NCI-H1092 (cell line): ENCODE data around the gene ATP2A1.
A peak's percentile ranks its signal among the peaks of the same experiment; 100 is the strongest.

Experiments
- DNase-seq: peaks from one replicate; lab custom pipeline; 2025; lab: John Stamatoyannopoulos, UW

Gene ATP2A1

DNA sequence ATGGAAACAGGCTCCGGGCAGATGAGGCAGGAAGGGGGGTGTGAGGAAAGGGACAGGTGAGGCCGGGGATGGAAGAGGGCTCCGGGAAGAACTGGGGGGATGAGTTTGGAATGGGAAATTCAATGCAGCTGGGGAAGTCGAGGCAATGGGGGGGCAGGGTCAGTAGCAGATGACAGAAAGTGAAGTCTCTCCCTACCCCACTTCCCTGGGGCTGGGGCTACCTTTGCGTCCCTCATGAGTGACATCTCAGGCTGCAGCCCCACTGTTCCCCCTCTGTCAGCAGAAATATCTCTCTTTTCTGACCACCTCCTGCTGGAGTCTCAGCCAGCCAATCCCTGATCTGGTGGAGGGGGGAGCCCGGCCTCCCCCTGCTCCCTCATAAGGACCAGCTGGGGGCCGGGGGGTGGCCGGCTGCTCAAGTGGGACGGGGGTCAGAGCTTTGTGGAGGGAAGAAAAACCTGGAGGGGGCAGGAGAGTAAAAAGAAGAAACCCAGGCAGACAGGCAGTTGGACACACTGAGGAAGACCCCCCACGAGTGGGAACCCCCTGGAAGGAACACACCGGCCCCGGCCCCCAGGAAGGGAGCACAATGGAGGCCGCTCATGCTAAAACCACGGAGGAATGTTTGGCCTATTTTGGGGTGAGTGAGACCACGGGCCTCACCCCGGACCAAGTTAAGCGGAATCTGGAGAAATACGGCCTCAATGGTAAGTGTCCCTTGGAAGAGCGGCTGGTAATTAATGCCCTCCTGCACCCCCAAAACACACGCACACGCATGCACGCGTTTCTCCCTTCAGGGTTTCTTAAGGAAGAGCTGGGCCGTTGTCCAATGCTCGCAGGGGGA is at the start of gene ATP2A1:
ATP2A1 (plus strand) TSS at position 406 of the 844 bp plus-strand sequence; CDS start at position 590, 184 bp downstream.
- no peak for DNase-seq

DNA sequence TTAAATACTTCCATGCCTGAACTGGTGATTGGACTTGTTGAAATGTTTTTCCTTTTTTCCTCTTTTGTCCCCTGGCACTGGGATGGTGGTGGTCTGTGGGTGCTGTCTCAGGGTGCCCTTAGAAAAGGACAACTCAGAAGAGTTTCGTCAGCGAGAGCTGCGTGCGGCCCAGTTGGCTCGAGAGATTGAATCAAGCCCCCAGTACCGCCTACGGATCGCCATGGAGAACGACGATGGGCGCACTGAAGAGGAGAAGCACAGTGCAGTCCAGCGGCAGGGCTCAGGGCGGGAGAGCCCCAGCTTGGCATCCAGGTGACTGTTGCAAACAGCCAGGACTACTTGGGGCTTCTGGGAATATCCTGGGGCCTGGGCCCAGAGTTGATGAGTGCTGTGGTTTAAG is 48.5 kb upstream of the ATP2A1 start:
- DNase-seq: no peak

DNA sequence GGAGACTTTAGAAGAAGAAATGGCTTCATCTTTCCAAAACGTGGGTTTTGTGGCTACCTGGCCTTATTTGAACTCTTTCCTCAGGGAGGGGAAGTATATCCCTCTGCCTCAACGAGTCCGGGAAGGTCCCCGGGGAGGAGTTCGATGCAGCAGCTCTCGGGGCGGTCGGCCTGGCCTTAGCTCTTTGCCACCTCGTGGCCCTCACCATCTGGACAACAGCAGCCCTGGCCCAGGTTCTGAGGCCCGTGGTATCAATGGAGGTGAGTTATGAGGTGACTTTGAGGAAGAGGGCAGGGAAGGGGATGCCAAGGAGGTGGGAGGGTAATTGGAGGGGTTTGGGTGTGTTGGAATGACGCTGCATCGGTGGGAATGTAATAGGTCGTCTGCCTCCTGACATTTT is 47.8 kb upstream of the ATP2A1 start:
- no peak for DNase-seq

DNA sequence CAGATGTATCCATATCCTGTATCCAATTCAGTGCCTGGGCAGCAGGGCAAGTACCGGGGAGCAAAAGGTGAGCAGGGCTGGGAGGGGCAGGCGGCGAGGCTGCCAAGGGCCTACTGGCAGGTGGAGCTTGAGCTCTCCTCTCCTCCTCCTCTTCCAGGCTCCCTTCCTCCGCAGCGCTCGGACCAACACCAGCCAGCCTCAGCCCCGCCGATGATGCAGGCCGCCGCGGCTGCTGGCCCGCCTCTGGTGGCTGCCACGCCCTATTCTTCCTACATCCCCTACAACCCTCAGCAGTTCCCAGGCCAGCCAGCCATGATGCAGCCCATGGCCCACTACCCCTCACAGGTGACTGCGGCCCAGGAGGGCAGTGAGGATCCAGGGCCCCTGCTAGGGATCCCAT is 43.9 kb upstream of the ATP2A1 start:
- DNase-seq: no peak

DNA sequence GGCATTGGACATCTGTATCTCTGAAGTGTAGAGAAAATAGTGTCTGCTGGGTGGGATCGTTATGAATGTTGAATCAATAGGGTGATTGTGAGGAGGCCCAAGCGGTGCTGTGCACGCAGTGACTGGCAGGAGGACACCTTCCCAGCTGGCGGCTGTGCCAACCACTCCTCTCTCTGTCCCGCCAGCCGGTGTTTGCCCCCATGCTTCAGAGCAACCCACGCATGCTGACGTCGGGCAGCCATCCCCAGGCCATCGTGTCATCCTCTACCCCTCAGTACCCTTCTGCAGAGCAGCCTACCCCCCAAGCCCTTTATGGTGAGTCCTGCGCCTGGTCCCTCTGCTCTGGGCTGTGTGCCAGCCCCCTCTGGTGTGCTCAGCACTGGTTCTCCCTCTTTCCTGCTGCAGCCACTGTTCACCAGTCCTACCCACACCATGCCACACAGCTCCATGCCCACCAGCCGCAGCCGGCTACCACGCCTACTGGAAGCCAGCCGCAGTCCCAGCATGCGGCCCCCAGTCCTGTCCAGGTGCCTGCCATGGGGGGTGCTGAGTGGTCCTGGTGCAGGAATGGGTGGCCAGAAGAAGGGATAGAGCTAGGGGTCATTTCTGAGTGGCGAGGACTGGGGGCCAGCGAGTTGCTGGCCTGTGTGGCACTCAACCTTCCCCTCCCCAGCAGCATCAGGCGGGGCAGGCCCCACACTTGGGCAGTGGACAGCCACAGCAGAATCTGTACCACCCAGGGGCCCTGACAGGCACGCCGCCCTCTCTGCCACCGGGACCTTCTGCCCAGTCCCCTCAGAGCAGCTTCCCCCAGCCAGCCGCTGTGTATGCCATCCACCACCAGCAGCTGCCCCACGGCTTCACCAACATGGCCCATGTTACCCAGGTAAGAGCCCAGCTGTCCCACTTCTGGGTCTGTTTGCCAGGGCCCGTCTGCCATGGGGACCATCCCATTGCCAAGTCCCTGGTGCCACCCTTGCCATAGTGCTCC is 43.1 kb upstream of the ATP2A1 start:
- no peak for DNase-seq

- DNase-seq: no peak
Measured at GRCh38 chr16:28835864-28836760, 42.2 kb upstream of the ATP2A1 start.

DNA sequence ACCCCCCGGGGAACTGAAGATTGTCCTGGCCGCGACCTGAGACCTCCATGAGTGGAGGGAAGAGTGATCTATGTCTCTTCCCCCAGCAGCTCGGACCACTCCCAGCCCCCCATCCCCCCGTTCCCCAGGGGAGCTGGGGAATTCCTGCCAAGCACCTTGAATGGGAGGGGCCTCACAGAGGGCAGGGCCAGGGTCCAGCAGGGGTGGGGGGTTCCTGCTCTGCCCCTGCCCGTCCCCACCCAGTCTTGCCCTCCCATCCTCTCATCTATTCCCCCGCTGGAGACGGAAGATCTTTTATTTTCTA is 41.6 kb upstream of the ATP2A1 start:
- DNase-seq: no peak

DNA sequence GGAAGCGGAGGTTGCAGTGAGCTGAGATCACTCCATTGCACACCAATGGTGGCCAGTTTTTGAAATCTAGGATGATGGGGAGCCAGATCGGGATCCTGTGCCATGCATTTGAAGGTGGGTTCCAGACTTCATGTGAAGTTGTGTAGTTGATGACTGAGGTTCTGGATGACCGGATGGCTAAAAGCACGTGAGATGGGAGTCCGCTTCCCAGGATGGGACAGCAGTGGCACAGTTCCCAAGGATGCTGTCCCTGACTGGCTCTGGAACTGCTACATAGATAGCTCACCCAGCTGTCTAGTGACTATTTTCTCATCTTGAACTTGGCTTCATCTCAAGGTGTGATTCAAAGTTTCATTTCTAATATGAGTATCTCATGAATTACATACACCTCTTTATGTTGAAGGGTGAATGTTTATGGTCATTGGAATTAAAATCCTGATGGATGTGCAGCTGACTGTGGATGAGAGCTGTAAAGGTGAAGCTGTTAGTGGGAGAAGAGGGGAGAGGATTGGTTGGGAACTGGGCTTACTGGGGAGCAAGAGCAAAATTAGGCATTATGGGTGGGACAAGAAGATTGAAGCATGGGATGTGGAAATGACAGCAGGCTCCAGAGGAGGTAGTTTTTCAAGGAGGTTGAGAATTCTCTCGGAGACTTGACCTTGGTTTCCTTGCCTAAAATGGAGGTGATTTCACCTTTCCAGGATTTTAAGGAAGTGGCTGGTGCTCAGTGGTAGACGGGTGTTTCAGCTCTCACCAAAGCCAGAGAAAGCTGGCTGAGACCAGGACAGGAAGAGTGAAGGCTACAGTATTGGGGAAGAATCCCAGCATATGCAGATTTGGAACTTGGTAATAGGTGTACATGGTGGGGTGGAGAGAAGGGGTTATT is 40.4 kb upstream of the ATP2A1 start:
- no peak for DNase-seq

GRCh38 chr16:28838558-28838918 is 39.8 kb upstream of the ATP2A1 start:
- no peak for DNase-seq

- DNase-seq: no peak
Measured at GRCh38 chr16:28839004-28839639, 39.2 kb upstream of the ATP2A1 start.

- no peak for DNase-seq
Measured at GRCh38 chr16:28839899-28840298, 38.4 kb upstream of the ATP2A1 start.

GRCh38 chr16:28842696-28843095 is 35.6 kb upstream of the ATP2A1 start:
- DNase-seq: no peak

- no peak for DNase-seq
Measured at GRCh38 chr16:28843766-28844165, 34.5 kb upstream of the ATP2A1 start.

GRCh38 chr16:28844226-28844885 is 33.9 kb upstream of the ATP2A1 start:
- no peak for DNase-seq

- no peak for DNase-seq
Measured at GRCh38 chr16:28845293-28845692, 33.0 kb upstream of the ATP2A1 start.

- no peak for DNase-seq
Measured at GRCh38 chr16:28845761-28846079, 32.6 kb upstream of the ATP2A1 start.

DNA sequence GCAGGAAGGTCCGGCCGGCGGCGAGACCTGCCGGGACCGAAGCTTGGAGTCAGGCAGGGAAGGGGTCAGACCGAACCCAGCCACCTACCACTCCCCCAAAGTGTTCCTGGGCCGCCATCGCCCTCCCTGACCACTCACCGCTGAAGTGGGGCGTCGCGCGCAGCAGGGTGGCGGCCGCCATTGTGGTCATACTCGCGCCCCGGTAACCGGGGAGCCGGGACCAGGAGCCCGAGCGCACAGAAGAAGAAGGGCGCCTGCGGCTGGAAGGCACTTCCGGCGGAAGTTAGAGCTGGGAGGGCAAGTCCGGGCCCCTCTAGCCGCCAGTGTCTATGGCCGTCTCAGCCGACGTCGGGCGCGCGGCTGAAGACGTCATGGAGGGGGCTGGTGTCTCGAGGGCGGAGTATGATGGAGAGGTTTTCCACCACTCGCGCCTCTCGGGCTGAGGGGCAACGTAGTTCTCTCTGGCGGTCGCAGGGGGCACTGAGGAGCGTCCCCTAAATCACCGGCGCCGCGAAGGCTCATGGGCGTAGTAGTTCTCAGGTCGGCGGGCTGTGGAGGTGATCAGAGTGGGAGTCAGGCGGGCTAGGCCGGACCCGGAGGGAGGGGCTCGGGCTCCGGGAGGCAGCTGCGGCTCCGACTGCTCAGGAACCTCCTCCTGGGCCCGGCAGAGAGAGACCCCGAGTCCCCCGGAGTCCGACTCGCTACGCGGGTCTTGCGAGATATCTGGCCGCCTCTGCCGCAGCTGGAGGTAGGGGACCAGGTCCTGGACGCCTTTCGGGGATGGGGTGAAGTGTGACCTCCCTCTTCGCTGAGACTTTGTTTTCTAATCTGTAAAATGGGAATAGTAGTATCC is 32.0 kb upstream of the ATP2A1 start, which contains the start of gene TUFM:
TUFM (minus strand) TSS at position 269 of the 853 bp plus-strand sequence; CDS start at position 190, 79 bp downstream.
- DNase-seq: peak; percentile 98

DNA sequence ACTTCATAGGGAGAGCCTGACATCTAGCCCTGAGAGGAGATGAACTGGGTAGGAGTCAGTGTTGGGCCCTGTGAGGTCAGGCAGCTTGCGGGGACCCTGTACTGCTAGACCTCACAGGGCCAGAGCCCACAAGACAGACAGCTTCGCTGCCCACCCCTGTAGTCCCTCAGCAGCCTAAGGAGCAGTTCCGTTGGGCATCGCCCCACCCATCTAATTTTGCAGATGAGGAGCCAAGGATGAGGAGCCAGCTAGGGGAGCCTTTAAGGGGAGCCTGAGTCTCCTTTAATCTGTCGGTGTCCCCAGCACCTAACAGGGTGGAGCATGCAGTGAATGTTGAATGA is 31.4 kb upstream of the ATP2A1 start:
- DNase-seq: no peak

DNA sequence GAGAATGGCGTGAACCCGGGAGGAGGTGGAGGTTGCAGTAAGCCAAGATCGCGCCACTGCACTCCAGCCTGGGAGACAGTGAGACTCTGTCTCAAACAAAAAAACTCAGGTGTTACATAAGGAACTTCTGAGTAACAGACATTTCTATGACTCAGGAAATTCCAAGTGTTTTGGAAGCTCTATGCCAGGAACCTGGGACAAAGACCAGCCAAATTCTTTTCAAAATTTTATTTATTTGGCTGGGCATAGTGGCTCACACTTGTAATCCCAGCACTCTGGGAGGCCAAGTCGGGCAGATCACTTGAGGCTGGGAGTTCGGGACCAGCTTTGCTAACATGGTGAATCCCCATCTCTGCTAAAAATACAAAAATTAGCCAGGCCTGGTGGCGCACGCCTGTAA is 19.9 kb upstream of the ATP2A1 start:
- DNase-seq: no peak
